Activated T-helper 2 cell treated with anti-CD3 and anti-CD28 coated beads, Interferon-gamma antibody, Interleukin-2, Interleukin-4, amounts not matched to agents 10 μg/mL and 5 μg/mL and 100 μg/mL, durations not matched to agents 14 hours and 24 hours and 36 hours (primary cell): Measurements from ENCODE around the gene UBL7. TPM values are rescaled to one million over a fixed set of nuclear protein-coding genes. Genes with fewer than 3 reads are reported as not detected.
A peak's percentile ranks its signal among the peaks of the same experiment; 100 is the strongest.
"Not testable (repeated sequence)": the region's sequence is repeated elsewhere in the genome, so short reads cannot be mapped to it uniquely, and the experiment has no call there.

ENCODE experiments used
- DNase-seq: peaks from one replicate; pipeline ENCODE4 v3.0.0; 2021; ENCODE audit warnings: low spot score
- H3K27ac Mint-ChIP-seq: one replicate; pipeline ENCODE4 v1.8.0; 2021; ENCODE audit warnings: mixed read lengths
- H3K27me3 Mint-ChIP-seq: one replicate; pipeline ENCODE4 v1.8.0; 2021; ENCODE audit warnings: low read depth, mixed read lengths
- H3K36me3 Mint-ChIP-seq: one replicate; pipeline ENCODE4 v1.8.0; 2021; ENCODE audit warnings: low read depth, mixed read lengths
- H3K4me1 Mint-ChIP-seq: one replicate; pipeline ENCODE4 v1.8.0; 2021; ENCODE audit warnings: low read depth, mixed read lengths
- H3K4me3 Mint-ChIP-seq: one replicate; pipeline ENCODE4 v1.8.0; 2021; ENCODE audit warnings: low read depth, mild to moderate bottlenecking, moderate library complexity, mixed read lengths
- H3K9me3 Mint-ChIP-seq: one replicate; pipeline ENCODE4 v1.8.0; 2021; ENCODE audit warnings: mixed read lengths
- intact Hi-C: fragments of 100-400 bp; cut with micrococcal nuclease; formaldehyde crosslinking; loops from one replicate; pipeline ENCODE4 v1.15.1; 2023
- total RNA-seq: library from RNA; stranded (reverse); gene quantifications from 2 replicates; pipeline ENCODE4 v1.2.3, GENCODE V29; 2022

The UBL7 gene
- total RNA-seq, 1 donor from 2014 or later: 59.1 TPM

GRCh38 chr15:74459798-74460197 is 1.2 kb downstream of the UBL7 start:
- Mint-ChIP-seq H3K36me3 (peaks cover 30% of the 10 kb centered on the region), H3K4me1 (peaks cover 42% of the 10 kb centered on the region), H3K4me3 (peak overlapping the region; percentile 96)
- not testable (repeated sequence) for H3K27ac Mint-ChIP-seq, H3K27me3 Mint-ChIP-seq, DNase-seq, H3K9me3 Mint-ChIP-seq
- intact Hi-C loops: loop anchor here (2.0 to 10.0 kb wide), 3 partner anchors 155 to 995 kb away; partner anchors contain the start of genes CLK3, PML, SIN3A and STOML1

- intact Hi-C loops: no loop called here
- Mint-ChIP-seq H3K27ac (no peak overlapping the region), H3K9me3 (peaks cover 3% of the 10 kb centered on the region), H3K4me3 (no peak overlapping the region), H3K27me3 (no peaks in the 10 kb centered on the region), H3K36me3 (peaks cover 31% of the 10 kb centered on the region), H3K4me1 (peaks cover 43% of the 10 kb centered on the region)
- DNase-seq: no peak
These were observed 2.5 kb downstream of the UBL7 start for GRCh38 chr15:74458473-74458872.

GRCh38 chr15:74457036-74457435 is 3.9 kb downstream of the UBL7 start:
- H3K4me3 Mint-ChIP-seq, H3K27ac Mint-ChIP-seq, DNase-seq, H3K27me3 Mint-ChIP-seq, intact Hi-C loops, H3K9me3 Mint-ChIP-seq: not testable (repeated sequence)
- Mint-ChIP-seq H3K4me1 (peaks cover 39% of the 10 kb centered on the region), H3K36me3 (peaks cover 41% of the 10 kb centered on the region)

- intact Hi-C loops: no loop called here
These were observed 6.0 kb downstream of the UBL7 start for GRCh38 chr15:74454764-74455500.

GRCh38 chr15:74453925-74454763 is 6.8 kb downstream of the UBL7 start:
- Mint-ChIP-seq H3K36me3 (peaks cover 66% of the 10 kb centered on the region), H3K4me1 (peaks cover 29% of the 10 kb centered on the region), H3K27me3 (no peaks in the 10 kb centered on the region), H3K4me3 (no peak overlapping the region), H3K9me3 (no peaks in the 10 kb centered on the region), H3K27ac (no peak overlapping the region)
- no peak for DNase-seq
- intact Hi-C loops: no loop called here

More at GRCh38 chr15:74454764-74455500, 6.0 kb downstream of the UBL7 start:
- no peaks in the 10 kb centered on the region for H3K27me3 Mint-ChIP-seq
- no peaks in the 10 kb centered on the region for H3K9me3 Mint-ChIP-seq
- no peak overlapping the region for H3K27ac Mint-ChIP-seq
- DNase-seq: no peak
- peaks cover 59% of the 10 kb centered on the region for H3K36me3 Mint-ChIP-seq
- peaks cover 29% of the 10 kb centered on the region for H3K4me1 Mint-ChIP-seq
- H3K4me3 Mint-ChIP-seq: no peak overlapping the region

- DNase-seq: no peak
- Mint-ChIP-seq H3K9me3 (no peaks in the 10 kb centered on the region), H3K4me3 (no peak overlapping the region), H3K27me3 (no peaks in the 10 kb centered on the region), H3K4me1 (peaks cover 26% of the 10 kb centered on the region), H3K27ac (no peak overlapping the region), H3K36me3 (peaks cover 66% of the 10 kb centered on the region)
- intact Hi-C loops: no loop called here
These were observed 8.8 kb downstream of the UBL7 start for GRCh38 chr15:74451861-74452835.

- Mint-ChIP-seq H3K4me1 (peaks cover 23% of the 10 kb centered on the region), H3K36me3 (peaks cover 70% of the 10 kb centered on the region), H3K27me3 (no peaks in the 10 kb centered on the region), H3K27ac (no peak overlapping the region), H3K4me3 (no peak overlapping the region), H3K9me3 (no peaks in the 10 kb centered on the region)
- DNase-seq: no peak
- intact Hi-C loops: no loop called here
These were observed 9.6 kb downstream of the UBL7 start for GRCh38 chr15:74451322-74451721.

- Mint-ChIP-seq H3K27ac (no peak overlapping the region), H3K4me1 (peaks cover 16% of the 10 kb centered on the region), H3K36me3 (peaks cover 74% of the 10 kb centered on the region), H3K27me3 (no peaks in the 10 kb centered on the region), H3K4me3 (no peak overlapping the region), H3K9me3 (no peaks in the 10 kb centered on the region)
- no peak for DNase-seq
- intact Hi-C loops: no loop called here
These were observed 11.2 kb downstream of the UBL7 start for GRCh38 chr15:74449643-74450205.

- no peak overlapping the region for H3K4me3 Mint-ChIP-seq
- peaks cover 10% of the 10 kb centered on the region for H3K4me1 Mint-ChIP-seq
- DNase-seq: no peak
- H3K27me3 Mint-ChIP-seq: no peaks in the 10 kb centered on the region
- H3K9me3 Mint-ChIP-seq: no peaks in the 10 kb centered on the region
- H3K36me3 Mint-ChIP-seq: peaks cover 69% of the 10 kb centered on the region
- H3K27ac Mint-ChIP-seq: no peak overlapping the region
- intact Hi-C loops: no loop called here
These were observed 11.9 kb downstream of the UBL7 start for GRCh38 chr15:74449095-74449494.

- H3K4me1 Mint-ChIP-seq: peaks cover 4% of the 10 kb centered on the region
These were observed 14.9 kb downstream of the UBL7 start for GRCh38 chr15:74445816-74446763.

More at GRCh38 chr15:74445816-74446763, 14.9 kb downstream of the UBL7 start:
- intact Hi-C loops: no loop called here
- DNase-seq: no peak
- H3K27me3 Mint-ChIP-seq: no peaks in the 10 kb centered on the region
- H3K36me3 Mint-ChIP-seq: peaks cover 44% of the 10 kb centered on the region
- H3K9me3 Mint-ChIP-seq: no peaks in the 10 kb centered on the region
- H3K4me3 Mint-ChIP-seq: no peak overlapping the region
- no peak overlapping the region for H3K27ac Mint-ChIP-seq
